ENCODE results near the gene MYO18B. TPM values are rescaled to one million over a fixed set of nuclear protein-coding genes. Genes with fewer than 3 reads are reported as not detected.

MYO18B gene
- total RNA-seq, 1 donor from 2014 or later: 0.49 TPM

- no peak for DNase-seq
- H3K4me3 Mint-ChIP-seq: no peak overlapping the region
- H3K36me3 Mint-ChIP-seq (ENCODE audit: low read depth): no peaks in the 10 kb centered on the region
- H3K27ac Mint-ChIP-seq: no peak overlapping the region
- peaks cover 5% of the 10 kb centered on the region for H3K27me3 Mint-ChIP-seq
- H3K4me1 Mint-ChIP-seq: no peaks in the 10 kb centered on the region
- intact Hi-C loops (cut with micrococcal nuclease): no loop called here
- no peaks in the 10 kb centered on the region for H3K9me3 Mint-ChIP-seq
These were observed 153.7 kb downstream of the MYO18B start for GRCh38 chr22:25895678-25896077.

- H3K4me1 Mint-ChIP-seq: no peaks in the 10 kb centered on the region
- no peak overlapping the region for H3K27ac Mint-ChIP-seq
- no peaks in the 10 kb centered on the region for H3K9me3 Mint-ChIP-seq
- no peak for DNase-seq
- peaks cover 5% of the 10 kb centered on the region for H3K27me3 Mint-ChIP-seq
- intact Hi-C loops (cut with micrococcal nuclease): no loop called here
- H3K4me3 Mint-ChIP-seq: no peak overlapping the region
- no peaks in the 10 kb centered on the region for H3K36me3 Mint-ChIP-seq (ENCODE audit: low read depth)
These were observed 154.1 kb downstream of the MYO18B start for GRCh38 chr22:25896098-25896497.

GRCh38 chr22:25896592-25896991 is 154.6 kb downstream of the MYO18B start:
- H3K4me3 Mint-ChIP-seq: no peak overlapping the region
- DNase-seq: no peak
- H3K27me3 Mint-ChIP-seq: peaks cover 5% of the 10 kb centered on the region
- H3K9me3 Mint-ChIP-seq: no peaks in the 10 kb centered on the region
- no peak overlapping the region for H3K27ac Mint-ChIP-seq
- H3K4me1 Mint-ChIP-seq: no peaks in the 10 kb centered on the region
- intact Hi-C loops (cut with micrococcal nuclease): no loop called here
- no peaks in the 10 kb centered on the region for H3K36me3 Mint-ChIP-seq (ENCODE audit: low read depth)

GRCh38 chr22:25898707-25899365 is 156.8 kb downstream of the MYO18B start:
- H3K9me3 Mint-ChIP-seq: no peaks in the 10 kb centered on the region
- H3K27me3 Mint-ChIP-seq: peaks cover 3% of the 10 kb centered on the region
- no peaks in the 10 kb centered on the region for H3K36me3 Mint-ChIP-seq (ENCODE audit: low read depth)
- H3K4me1 Mint-ChIP-seq: no peaks in the 10 kb centered on the region
- no peak overlapping the region for H3K4me3 Mint-ChIP-seq
- no peak for DNase-seq
- intact Hi-C loops (cut with micrococcal nuclease): no loop called here
- no peak overlapping the region for H3K27ac Mint-ChIP-seq

- H3K36me3 Mint-ChIP-seq (ENCODE audit: low read depth): no peaks in the 10 kb centered on the region
- no peaks in the 10 kb centered on the region for H3K9me3 Mint-ChIP-seq
- no peaks in the 10 kb centered on the region for H3K27me3 Mint-ChIP-seq
- no peak overlapping the region for H3K4me3 Mint-ChIP-seq
- no peak for DNase-seq
- no peak overlapping the region for H3K27ac Mint-ChIP-seq
- H3K4me1 Mint-ChIP-seq: no peaks in the 10 kb centered on the region
- intact Hi-C loops (cut with micrococcal nuclease): no loop called here
These were observed 157.6 kb downstream of the MYO18B start for GRCh38 chr22:25899566-25899965.

GRCh38 chr22:25900390-25900789 is 158.4 kb downstream of the MYO18B start:
- H3K27ac Mint-ChIP-seq: no peak overlapping the region
- H3K27me3 Mint-ChIP-seq: no peaks in the 10 kb centered on the region
- no peak overlapping the region for H3K4me3 Mint-ChIP-seq
- DNase-seq: no peak
- H3K36me3 Mint-ChIP-seq (ENCODE audit: low read depth): no peaks in the 10 kb centered on the region
- no peaks in the 10 kb centered on the region for H3K4me1 Mint-ChIP-seq
- no peaks in the 10 kb centered on the region for H3K9me3 Mint-ChIP-seq
- intact Hi-C loops (cut with micrococcal nuclease): no loop called here

GRCh38 chr22:25900880-25901279 is 158.9 kb downstream of the MYO18B start:
- Mint-ChIP-seq H3K9me3 (no peaks in the 10 kb centered on the region), H3K4me3 (no peak overlapping the region), H3K27ac (no peak overlapping the region), H3K4me1 (no peaks in the 10 kb centered on the region), H3K27me3 (no peaks in the 10 kb centered on the region), H3K36me3 (ENCODE audit: low read depth) (no peaks in the 10 kb centered on the region)
- intact Hi-C loops (cut with micrococcal nuclease): no loop called here
- DNase-seq: no peak

- Mint-ChIP-seq H3K4me3 (no peak overlapping the region), H3K4me1 (no peaks in the 10 kb centered on the region), H3K9me3 (no peaks in the 10 kb centered on the region), H3K27ac (no peak overlapping the region), H3K27me3 (no peaks in the 10 kb centered on the region), H3K36me3 (ENCODE audit: low read depth) (no peaks in the 10 kb centered on the region)
- intact Hi-C loops (cut with micrococcal nuclease): no loop called here
- DNase-seq: no peak
These were observed 160.4 kb downstream of the MYO18B start for GRCh38 chr22:25902402-25902801.

- Mint-ChIP-seq H3K4me1 (no peaks in the 10 kb centered on the region), H3K27me3 (no peaks in the 10 kb centered on the region), H3K36me3 (ENCODE audit: low read depth) (no peaks in the 10 kb centered on the region), H3K27ac (no peak overlapping the region), H3K9me3 (no peaks in the 10 kb centered on the region), H3K4me3 (no peak overlapping the region)
- intact Hi-C loops (cut with micrococcal nuclease): no loop called here
- no peak for DNase-seq
These were observed 161.3 kb downstream of the MYO18B start for GRCh38 chr22:25903294-25903693.

GRCh38 chr22:25908212-25908611 is 166.2 kb downstream of the MYO18B start:
- H3K4me1 Mint-ChIP-seq: no peaks in the 10 kb centered on the region
- no peak overlapping the region for H3K27ac Mint-ChIP-seq
- H3K4me3 Mint-ChIP-seq: no peak overlapping the region
- H3K9me3 Mint-ChIP-seq: no peaks in the 10 kb centered on the region
- intact Hi-C loops (cut with micrococcal nuclease): no loop called here
- DNase-seq: no peak
- H3K36me3 Mint-ChIP-seq (ENCODE audit: low read depth): no peaks in the 10 kb centered on the region
- peaks cover 4% of the 10 kb centered on the region for H3K27me3 Mint-ChIP-seq

- Mint-ChIP-seq H3K4me3 (no peak overlapping the region), H3K36me3 (ENCODE audit: low read depth) (no peaks in the 10 kb centered on the region), H3K27me3 (peaks cover 4% of the 10 kb centered on the region), H3K9me3 (no peaks in the 10 kb centered on the region), H3K4me1 (no peaks in the 10 kb centered on the region), H3K27ac (no peak overlapping the region)
- DNase-seq: no peak
- intact Hi-C loops (cut with micrococcal nuclease): no loop called here
These were observed 166.8 kb downstream of the MYO18B start for GRCh38 chr22:25908755-25909154.

GRCh38 chr22:25909614-25910387 is 167.8 kb downstream of the MYO18B start:
- no peak overlapping the region for H3K27ac Mint-ChIP-seq
- no peak for DNase-seq
- no peaks in the 10 kb centered on the region for H3K4me1 Mint-ChIP-seq
- no peak overlapping the region for H3K4me3 Mint-ChIP-seq
- peaks cover 4% of the 10 kb centered on the region for H3K27me3 Mint-ChIP-seq
- intact Hi-C loops (cut with micrococcal nuclease): no loop called here
- no peaks in the 10 kb centered on the region for H3K36me3 Mint-ChIP-seq (ENCODE audit: low read depth)
- no peaks in the 10 kb centered on the region for H3K9me3 Mint-ChIP-seq

- Mint-ChIP-seq H3K4me3 (no peak overlapping the region), H3K27ac (no peak overlapping the region), H3K36me3 (ENCODE audit: low read depth) (no peaks in the 10 kb centered on the region), H3K4me1 (no peaks in the 10 kb centered on the region), H3K27me3 (peaks cover 6% of the 10 kb centered on the region), H3K9me3 (no peaks in the 10 kb centered on the region)
- intact Hi-C loops (cut with micrococcal nuclease): no loop called here
- no peak for DNase-seq
These were observed 169.4 kb downstream of the MYO18B start for GRCh38 chr22:25911243-25911972.

- Mint-ChIP-seq H3K4me1 (no peaks in the 10 kb centered on the region), H3K27ac (no peak overlapping the region), H3K36me3 (ENCODE audit: low read depth) (no peaks in the 10 kb centered on the region), H3K9me3 (no peaks in the 10 kb centered on the region), H3K27me3 (peaks cover 11% of the 10 kb centered on the region), H3K4me3 (no peak overlapping the region)
- no peak for DNase-seq
- intact Hi-C loops (cut with micrococcal nuclease): no loop called here
These were observed 177.5 kb downstream of the MYO18B start for GRCh38 chr22:25919452-25919851.

Measured in activated CD4-positive, alpha-beta T cell treated with anti-CD3 and anti-CD28 coated beads, Interleukin-2, amount 10 ng/mL, durations not matched to agents 24 days and 14 days (primary cell).